GM12878 (cell line): ENCODE measurements around the gene AGRN. TPM values are rescaled to one million over a fixed set of nuclear protein-coding genes. Genes with fewer than 3 reads are reported as not detected.
A peak's percentile ranks its signal among the peaks of the same experiment; 100 is the strongest.

Source experiments
- BCL11A ChIP-seq: IDR thresholded peaks from 2 replicates; pipeline ENCODE4 v1.6.1; 2011; ENCODE audit warnings: low read depth, low read length
- CBX5 ChIP-seq: sonication (generic); IDR thresholded peaks from 2 replicates; pipeline ENCODE4 v1.6.1; 2016; ENCODE audit warnings: low read depth, moderate library complexity, mild to moderate bottlenecking, inconsistent platforms
- CEBPB ChIP-seq, 2 experiments: fragments of 150-350 bp in 1 of 2; IDR thresholded peaks; 2 replicates each; pipeline ENCODE4 v1.6.1; 2012 to 2014; ENCODE audit warnings: low read depth in 2 of 2, low read length in 2 of 2, borderline replicate concordance in 1 of 2, inconsistent platforms in 1 of 2
- EP300 ChIP-seq, 2 experiments: fragments of 150-350 bp in 1 of 2; IDR thresholded peaks; 2 replicates each; pipeline ENCODE4 v1.6.1; 2011 to 2012; ENCODE audit warnings: low read depth in 2 of 2, low read length in 2 of 2, borderline replicate concordance in 1 of 2, improper control_type of control experiment in 1 of 2, inconsistent platforms in 1 of 2; ENCODE audit not compliant: control insufficient read depth in 1 of 2
- HDAC6 ChIP-seq: fragments of 200-600 bp; sonication (generic); IDR thresholded peaks from one replicate; pipeline ENCODE4 v1.8.0; 2017; ENCODE audit warnings: antibody characterized with exemption; ENCODE audit not compliant: unreplicated experiment
- MEF2A ChIP-seq: IDR thresholded peaks from 2 replicates; pipeline ENCODE4 v1.6.1; 2011; ENCODE audit warnings: low read depth, mild to moderate bottlenecking, low read length, moderate library complexity; ENCODE audit not compliant: insufficient read depth
- MYC ChIP-seq: IDR thresholded peaks from 2 replicates; pipeline ENCODE4 v1.6.1; 2011; ENCODE audit warnings: mild to moderate bottlenecking, low read length, moderate library complexity, inconsistent platforms; ENCODE audit not compliant: insufficient read depth, insufficient replicate concordance, insufficient read length, severe bottlenecking
- POLR2A ChIP-seq: IDR thresholded peaks from 2 replicates; pipeline ENCODE4 v1.6.1; 2011; ENCODE audit warnings: low read depth, mild to moderate bottlenecking, low read length
- RB1 ChIP-seq: fragments of 450-650 bp; formaldehyde crosslinking; IDR thresholded peaks from 2 replicates; pipeline ENCODE4 v1.6.1; 2017; ENCODE audit warnings: mild to moderate bottlenecking, borderline replicate concordance
- RFX5 ChIP-seq: IDR thresholded peaks from 2 replicates; pipeline ENCODE4 v1.6.1; 2011; ENCODE audit warnings: low read depth, low read length, improper control_type of control experiment
- SRF ChIP-seq, 2 experiments: IDR thresholded peaks; 2 replicates each; pipeline ENCODE4 v1.6.1; 2011; ENCODE audit warnings: low read depth in 2 of 2, low read length in 2 of 2, mild to moderate bottlenecking in 1 of 2, moderate library complexity in 1 of 2
- STAT3 ChIP-seq: IDR thresholded peaks from 2 replicates; pipeline ENCODE4 v1.6.1; 2011; ENCODE audit warnings: low read depth, low read length, improper control_type of control experiment
- WRNIP1 ChIP-seq: IDR thresholded peaks from 2 replicates; pipeline ENCODE4 v1.6.1; 2011; ENCODE audit warnings: low read depth, low read length, improper control_type of control experiment, borderline replicate concordance
- ZNF622 ChIP-seq: fragments of 450-650 bp; IDR thresholded peaks from 2 replicates; pipeline ENCODE4 v1.6.1; 2017; ENCODE audit warnings: mild to moderate bottlenecking, inconsistent platforms
- polyA plus RNA-seq, 11 experiments: library from polyadenylated mRNA; depleted of rRNA in 4 of 11; unstranded in 6 of 11; stranded (reverse) in 5 of 11; fragments of >200 nt; fragmentation: Nextera tagmentation in 4 of 11; fragmentation: Illumina TruSeq in 1 of 11; extraction: Ambion mirVana in 4 of 11; extraction: Trizol in 1 of 11; gene quantifications; 1 replicate in 1 of 11; 2 replicates in 10 of 11; pipeline versions ENCODE4 v1.2.1 to v1.2.3, GENCODE V29; 2011 to 2016; ENCODE audit warnings: inconsistent platforms in 2 of 11, missing spikeins in 2 of 11, low read depth in 1 of 11
- total RNA-seq, 4 experiments: library from RNA; depleted of rRNA in 3 of 4; stranded (reverse); fragments of >200 nt in 3 of 4; fragmentation: Illumina TruSeq in 1 of 4; extraction: Trizol in 1 of 4; gene quantifications; 2 replicates each; pipeline versions ENCODE4 v1.2.1 to v1.2.3, GENCODE V29; 2013 to 2021
- TF ChIP-seq, protein P1 (sequence below): fragments of 450-650 bp; IDR thresholded peaks from 2 replicates; pipeline ENCODE4 v1.6.1; 2018; ENCODE audit warnings: mild to moderate bottlenecking, low read depth, moderate library complexity; ENCODE audit not compliant: partially characterized antibody
- TF ChIP-seq, protein P2 (sequence below): fragments of 450-650 bp; IDR thresholded peaks from 2 replicates; pipeline ENCODE4 v1.6.1; 2017; ENCODE audit warnings: mild to moderate bottlenecking, low read depth, inconsistent platforms; ENCODE audit not compliant: poor library complexity, severe bottlenecking
- TF ChIP-seq, protein P3 (sequence below): fragments of 450-650 bp; IDR thresholded peaks from 2 replicates; pipeline ENCODE4 v1.6.1; 2018; ENCODE audit warnings: borderline replicate concordance, mild to moderate bottlenecking; ENCODE audit not compliant: partially characterized antibody
- TF ChIP-seq, protein P4 (sequence below): IDR thresholded peaks from 2 replicates; pipeline ENCODE4 v1.6.1; 2012; ENCODE audit warnings: low read depth, low read length, improper control_type of control experiment
- TF ChIP-seq, protein P5 (sequence below): fragments of 450-650 bp; IDR thresholded peaks from 2 replicates; pipeline ENCODE4 v1.6.1; 2016; ENCODE audit warnings: mild to moderate bottlenecking

The AGRN gene
- total and polyA plus RNA-seq, 10 of the 15 experiments (the other 5 are each of a cell fraction or from before 2014, with no cell fraction given) = 0.02 to 41.8 (median 4.1) TPM

DNA sequence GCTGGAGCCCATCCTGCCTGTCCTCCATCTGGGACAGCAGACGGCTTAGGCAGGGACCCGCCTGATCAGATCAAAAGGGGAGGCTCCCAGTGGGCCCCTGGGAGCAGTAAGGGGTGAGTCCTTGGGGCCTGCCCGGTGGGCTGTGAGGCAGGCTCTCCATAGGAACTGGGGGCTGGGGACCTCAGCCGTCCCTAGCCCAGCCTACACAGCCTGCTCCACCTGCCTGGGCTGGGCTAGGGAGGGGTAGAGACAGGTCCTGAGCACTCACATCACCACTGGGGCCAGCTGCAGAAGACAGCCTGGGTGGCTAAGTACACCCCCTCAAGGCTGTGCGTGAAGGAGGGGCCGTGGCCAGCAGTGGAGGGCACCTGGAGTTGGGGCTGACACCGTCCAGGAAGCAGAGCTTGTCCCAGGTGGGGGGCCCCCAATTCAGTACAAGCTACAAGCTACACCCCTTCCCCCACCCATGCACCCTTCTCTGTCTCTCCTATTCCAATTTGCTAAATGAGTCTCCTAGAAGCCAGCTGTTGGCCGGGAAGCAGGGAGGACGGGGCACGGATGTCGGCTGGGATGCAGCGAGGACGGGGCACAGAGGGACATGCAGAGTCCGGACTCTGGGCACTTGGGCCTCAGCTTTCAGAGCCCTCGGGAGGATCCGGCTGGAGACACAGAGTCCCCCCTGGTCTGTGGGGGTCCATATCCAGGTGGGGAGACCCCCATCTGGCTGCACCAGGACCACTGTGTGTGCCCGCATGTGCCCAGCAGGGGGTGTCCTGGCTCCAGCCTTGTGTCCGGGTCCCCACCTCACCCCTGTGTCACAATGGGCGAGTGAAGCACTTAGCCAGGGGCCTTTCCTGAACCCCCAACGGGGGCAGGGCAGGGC is 4.9 kb upstream of the AGRN start (continued):
- TF ChIP-seq CEBPB (IDR thresholded peaks at IDR 0.05; ENCODE audit: borderline replicate concordance in 1 of 2, low read depth in 2 of 2, low read length in 2 of 2) (no peak), WRNIP1 (no peak), RFX5 (no peak), ZNF622 (no peak), RB1 (no peak), SRF (IDR thresholded peaks at IDR 0.05; ENCODE audit: low read depth in 2 of 2, low read length in 2 of 2) (no peak), STAT3 (no peak), MYC (no peak), POLR2A (peak; percentile 81), CBX5 (no peak), BCL11A (no peak), EP300 (IDR thresholded peaks at IDR 0.05; ENCODE audit: borderline replicate concordance in 1 of 2, control insufficient read depth in 1 of 2, low read depth in 2 of 2, low read length in 2 of 2) (no peak), HDAC6 (no peak), MEF2A (no peak)
- TF ChIP-seq, protein P1, sequence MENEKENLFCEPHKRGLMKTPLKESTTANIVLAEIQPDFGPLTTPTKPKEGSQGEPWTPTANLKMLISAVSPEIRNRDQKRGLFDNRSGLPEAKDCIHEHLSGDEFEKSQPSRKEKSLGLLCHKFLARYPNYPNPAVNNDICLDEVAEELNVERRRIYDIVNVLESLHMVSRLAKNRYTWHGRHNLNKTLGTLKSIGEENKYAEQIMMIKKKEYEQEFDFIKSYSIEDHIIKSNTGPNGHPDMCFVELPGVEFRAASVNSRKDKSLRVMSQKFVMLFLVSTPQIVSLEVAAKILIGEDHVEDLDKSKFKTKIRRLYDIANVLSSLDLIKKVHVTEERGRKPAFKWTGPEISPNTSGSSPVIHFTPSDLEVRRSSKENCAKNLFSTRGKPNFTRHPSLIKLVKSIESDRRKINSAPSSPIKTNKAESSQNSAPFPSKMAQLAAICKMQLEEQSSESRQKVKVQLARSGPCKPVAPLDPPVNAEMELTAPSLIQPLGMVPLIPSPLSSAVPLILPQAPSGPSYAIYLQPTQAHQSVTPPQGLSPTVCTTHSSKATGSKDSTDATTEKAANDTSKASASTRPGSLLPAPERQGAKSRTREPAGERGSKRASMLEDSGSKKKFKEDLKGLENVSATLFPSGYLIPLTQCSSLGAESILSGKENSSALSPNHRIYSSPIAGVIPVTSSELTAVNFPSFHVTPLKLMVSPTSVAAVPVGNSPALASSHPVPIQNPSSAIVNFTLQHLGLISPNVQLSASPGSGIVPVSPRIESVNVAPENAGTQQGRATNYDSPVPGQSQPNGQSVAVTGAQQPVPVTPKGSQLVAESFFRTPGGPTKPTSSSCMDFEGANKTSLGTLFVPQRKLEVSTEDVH = no peak
- TF ChIP-seq, protein P2, sequence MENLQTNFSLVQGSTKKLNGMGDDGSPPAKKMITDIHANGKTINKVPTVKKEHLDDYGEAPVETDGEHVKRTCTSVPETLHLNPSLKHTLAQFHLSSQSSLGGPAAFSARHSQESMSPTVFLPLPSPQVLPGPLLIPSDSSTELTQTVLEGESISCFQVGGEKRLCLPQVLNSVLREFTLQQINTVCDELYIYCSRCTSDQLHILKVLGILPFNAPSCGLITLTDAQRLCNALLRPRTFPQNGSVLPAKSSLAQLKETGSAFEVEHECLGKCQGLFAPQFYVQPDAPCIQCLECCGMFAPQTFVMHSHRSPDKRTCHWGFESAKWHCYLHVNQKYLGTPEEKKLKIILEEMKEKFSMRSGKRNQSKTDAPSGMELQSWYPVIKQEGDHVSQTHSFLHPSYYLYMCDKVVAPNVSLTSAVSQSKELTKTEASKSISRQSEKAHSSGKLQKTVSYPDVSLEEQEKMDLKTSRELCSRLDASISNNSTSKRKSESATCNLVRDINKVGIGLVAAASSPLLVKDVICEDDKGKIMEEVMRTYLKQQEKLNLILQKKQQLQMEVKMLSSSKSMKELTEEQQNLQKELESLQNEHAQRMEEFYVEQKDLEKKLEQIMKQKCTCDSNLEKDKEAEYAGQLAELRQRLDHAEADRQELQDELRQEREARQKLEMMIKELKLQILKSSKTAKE = no peak
- TF ChIP-seq, protein P3, sequence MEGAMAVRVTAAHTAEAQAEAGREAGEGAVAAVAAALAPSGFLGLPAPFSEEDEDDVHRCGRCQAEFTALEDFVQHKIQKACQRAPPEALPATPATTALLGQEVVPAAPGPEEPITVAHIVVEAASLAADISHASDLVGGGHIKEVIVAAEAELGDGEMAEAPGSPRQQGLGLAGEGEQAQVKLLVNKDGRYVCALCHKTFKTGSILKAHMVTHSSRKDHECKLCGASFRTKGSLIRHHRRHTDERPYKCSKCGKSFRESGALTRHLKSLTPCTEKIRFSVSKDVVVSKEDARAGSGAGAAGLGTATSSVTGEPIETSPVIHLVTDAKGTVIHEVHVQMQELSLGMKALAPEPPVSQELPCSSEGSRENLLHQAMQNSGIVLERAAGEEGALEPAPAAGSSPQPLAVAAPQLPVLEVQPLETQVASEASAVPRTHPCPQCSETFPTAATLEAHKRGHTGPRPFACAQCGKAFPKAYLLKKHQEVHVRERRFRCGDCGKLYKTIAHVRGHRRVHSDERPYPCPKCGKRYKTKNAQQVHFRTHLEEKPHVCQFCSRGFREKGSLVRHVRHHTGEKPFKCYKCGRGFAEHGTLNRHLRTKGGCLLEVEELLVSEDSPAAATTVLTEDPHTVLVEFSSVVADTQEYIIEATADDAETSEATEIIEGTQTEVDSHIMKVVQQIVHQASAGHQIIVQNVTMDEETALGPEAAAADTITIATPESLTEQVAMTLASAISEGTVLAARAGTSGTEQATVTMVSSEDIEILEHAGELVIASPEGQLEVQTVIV = no peak
- TF ChIP-seq, protein P4, sequence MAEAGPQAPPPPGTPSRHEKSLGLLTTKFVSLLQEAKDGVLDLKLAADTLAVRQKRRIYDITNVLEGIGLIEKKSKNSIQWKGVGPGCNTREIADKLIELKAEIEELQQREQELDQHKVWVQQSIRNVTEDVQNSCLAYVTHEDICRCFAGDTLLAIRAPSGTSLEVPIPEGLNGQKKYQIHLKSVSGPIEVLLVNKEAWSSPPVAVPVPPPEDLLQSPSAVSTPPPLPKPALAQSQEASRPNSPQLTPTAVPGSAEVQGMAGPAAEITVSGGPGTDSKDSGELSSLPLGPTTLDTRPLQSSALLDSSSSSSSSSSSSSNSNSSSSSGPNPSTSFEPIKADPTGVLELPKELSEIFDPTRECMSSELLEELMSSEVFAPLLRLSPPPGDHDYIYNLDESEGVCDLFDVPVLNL = no peak
- TF ChIP-seq, protein P5, sequence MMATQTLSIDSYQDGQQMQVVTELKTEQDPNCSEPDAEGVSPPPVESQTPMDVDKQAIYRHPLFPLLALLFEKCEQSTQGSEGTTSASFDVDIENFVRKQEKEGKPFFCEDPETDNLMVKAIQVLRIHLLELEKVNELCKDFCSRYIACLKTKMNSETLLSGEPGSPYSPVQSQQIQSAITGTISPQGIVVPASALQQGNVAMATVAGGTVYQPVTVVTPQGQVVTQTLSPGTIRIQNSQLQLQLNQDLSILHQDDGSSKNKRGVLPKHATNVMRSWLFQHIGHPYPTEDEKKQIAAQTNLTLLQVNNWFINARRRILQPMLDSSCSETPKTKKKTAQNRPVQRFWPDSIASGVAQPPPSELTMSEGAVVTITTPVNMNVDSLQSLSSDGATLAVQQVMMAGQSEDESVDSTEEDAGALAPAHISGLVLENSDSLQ = no peak
